Nucleus accumbens (tissue), 56 donors: Measurements from ENCODE around the gene CDH23.

Source experiments
- DNase-seq, 56 donors: peaks; one replicate each; lab custom pipeline; 2025; lab: John Stamatoyannopoulos, UW

CDH23 gene

GRCh38 chr10:71660313-71660712 is 263.6 kb downstream of the CDH23 start:
- no peak for DNase-seq

GRCh38 chr10:71661060-71661622 is 264.4 kb downstream of the CDH23 start:
- DNase-seq = no peak

- no peak for DNase-seq
Measured at GRCh38 chr10:71661779-71662336, 265.1 kb downstream of the CDH23 start.

GRCh38 chr10:71663311-71663710 is 266.6 kb downstream of the CDH23 start:
- DNase-seq = no peak

GRCh38 chr10:71664585-71664984 is 267.9 kb downstream of the CDH23 start:
- DNase-seq = no peak

GRCh38 chr10:71665456-71665855 is 268.7 kb downstream of the CDH23 start:
- no peak for DNase-seq

- peak in 3 of 56 donors; percentile 9 to 15 (median 9) for DNase-seq
Measured at GRCh38 chr10:71666639-71667386, 270.1 kb downstream of the CDH23 start.

GRCh38 chr10:71667387-71667752 is 270.6 kb downstream of the CDH23 start:
- no peak for DNase-seq

GRCh38 chr10:71671994-71672946 is 275.6 kb downstream of the CDH23 start:
- no peak for DNase-seq

GRCh38 chr10:71675295-71675970 is 278.7 kb downstream of the CDH23 start:
- no peak for DNase-seq

GRCh38 chr10:71677261-71677660 is 280.5 kb downstream of the CDH23 start:
- DNase-seq = no peak

GRCh38 chr10:71678057-71678805 is 281.5 kb downstream of the CDH23 start:
- DNase-seq = no peak

- DNase-seq = no peak
Measured at GRCh38 chr10:71679425-71679824, 282.7 kb downstream of the CDH23 start.

- no peak for DNase-seq
Measured at GRCh38 chr10:71681977-71682376, 285.3 kb downstream of the CDH23 start.

GRCh38 chr10:71683301-71683700 is 286.6 kb downstream of the CDH23 start:
- DNase-seq = peak in 11 of 56 donors; percentile 5 to 44 (median 13)

- DNase-seq = peak in 1 of 56 donors; percentile 32
Measured at GRCh38 chr10:71684356-71685173, 287.8 kb downstream of the CDH23 start.

GRCh38 chr10:71685554-71686232 is 289.0 kb downstream of the CDH23 start:
- DNase-seq = no peak

- DNase-seq = no peak
Measured at GRCh38 chr10:71687077-71687476, 290.4 kb downstream of the CDH23 start.
